Neutrophil (primary cell): ENCODE data around the gene NR1D1.

ENCODE experiments used
- H3K27ac ChIP-seq: fragments of 200-600 bp; sonication (generic); 2 replicates; pipeline ENCODE4 v1.5.1; 2016; ENCODE audit warnings: mild to moderate bottlenecking, moderate library complexity
- H3K27me3 ChIP-seq: fragments of 200-600 bp; sonication (generic); 2 replicates; pipeline ENCODE4 v1.6.0; 2016; ENCODE audit warnings: mild to moderate bottlenecking
- H3K36me3 ChIP-seq: fragments of 200-600 bp; sonication (generic); 2 replicates; pipeline ENCODE4 v1.5.1; 2017
- H3K4me1 ChIP-seq, 2 experiments: fragments of 200-600 bp in 1 of 2; sonication (generic) in 1 of 2; 1 replicate in 1 of 2; 2 replicates in 1 of 2; pipeline versions ENCODE4 v1.5.1 to v1.6.1; 2013 to 2016; ENCODE audit warnings: low read depth in 1 of 2, low read length in 1 of 2, mild to moderate bottlenecking in 1 of 2, moderate library complexity in 1 of 2; ENCODE audit not compliant: control insufficient read depth in 1 of 2, insufficient read depth in 1 of 2
- H3K4me3 ChIP-seq, 2 experiments: fragments of 200-600 bp in 1 of 2; sonication (generic) in 1 of 2; 1 replicate in 1 of 2; 2 replicates in 1 of 2; pipeline ENCODE4 v1.5.1; 2013 to 2016; ENCODE audit warnings: low read depth in 1 of 2, low read length in 1 of 2, mild to moderate bottlenecking in 1 of 2, moderate library complexity in 1 of 2
- H3K9me3 ChIP-seq: fragments of 200-600 bp; sonication (generic); 2 replicates; pipeline ENCODE4 v1.5.1; 2016
- CTCF ChIP-seq: fragments of 200-600 bp; sonication (generic); IDR thresholded peaks from 2 replicates; pipeline ENCODE4 v1.5.1; 2016; ENCODE audit warnings: antibody characterized with exemption

Gene NR1D1

GRCh38 chr17:40069751-40070708 is 30.4 kb downstream of the NR1D1 start:
- Histone ChIP-seq H3K4me3 (no peak overlapping the region), H3K27ac (peak overlapping the region; percentile 55), H3K36me3 (peaks cover 11% of the 10 kb centered on the region), H3K27me3 (no peaks in the 10 kb centered on the region), H3K4me1 (peaks cover 62 to 90% of the 10 kb centered on the region in 2 experiments), H3K9me3 (no peaks in the 10 kb centered on the region)
- TF ChIP-seq CTCF, result no peak

GRCh38 chr17:40068917-40069750 is 31.3 kb downstream of the NR1D1 start:
- Histone ChIP-seq H3K9me3 (no peaks in the 10 kb centered on the region), H3K4me1 (peaks cover 64 to 90% of the 10 kb centered on the region in 2 experiments), H3K36me3 (peaks cover 2% of the 10 kb centered on the region), H3K27ac (peak overlapping the region; percentile 53), H3K27me3 (no peaks in the 10 kb centered on the region), H3K4me3 (peak overlapping the region in 1 of 2 experiments; percentile 47)
- TF ChIP-seq CTCF, result no peak

- H3K36me3 ChIP-seq, result no peaks in the 10 kb centered on the region
- no peak for TF ChIP-seq CTCF
- H3K27ac ChIP-seq, result peak overlapping the region; percentile 53
- H3K4me1 ChIP-seq, result peaks cover 69 to 94% of the 10 kb centered on the region in 2 experiments
- H3K27me3 ChIP-seq, result no peaks in the 10 kb centered on the region
- H3K9me3 ChIP-seq, result no peaks in the 10 kb centered on the region
- peak overlapping the region in 1 of 2 experiments; percentile 47 for H3K4me3 ChIP-seq
Measured at GRCh38 chr17:40068584-40068916, 31.8 kb downstream of the NR1D1 start.

GRCh38 chr17:40068129-40068581 is 32.2 kb downstream of the NR1D1 start:
- peak overlapping the region in 1 of 2 experiments; percentile 47 for H3K4me3 ChIP-seq
- TF ChIP-seq CTCF, result no peak
- peak overlapping the region; percentile 53 for H3K27ac ChIP-seq
- no peaks in the 10 kb centered on the region for H3K27me3 ChIP-seq
- no peaks in the 10 kb centered on the region for H3K9me3 ChIP-seq
- H3K4me1 ChIP-seq, result peaks cover 72 to 95% of the 10 kb centered on the region in 2 experiments
- no peaks in the 10 kb centered on the region for H3K36me3 ChIP-seq

- H3K27me3 ChIP-seq, result no peaks in the 10 kb centered on the region
- H3K27ac ChIP-seq, result peak overlapping the region; percentile 53
- no peak for TF ChIP-seq CTCF
- H3K36me3 ChIP-seq, result no peaks in the 10 kb centered on the region
- no peaks in the 10 kb centered on the region for H3K9me3 ChIP-seq
- H3K4me1 ChIP-seq, result peaks cover 72 to 91% of the 10 kb centered on the region in 2 experiments
- no peak overlapping the region for H3K4me3 ChIP-seq
Measured at GRCh38 chr17:40067710-40068109, 32.7 kb downstream of the NR1D1 start.
